CD4-positive, alpha-beta T cell (primary cell): ENCODE results near the gene ZNF10. TPM values are rescaled to one million over a fixed set of nuclear protein-coding genes. Genes with fewer than 3 reads are reported as not detected.

Experiments
- ATAC-seq: fragments of 200-7000 bp; cut with Tn5 transposase; one replicate; pipeline ENCODE4 v1.10.0; 2022; ENCODE audit warnings: mild to moderate bottlenecking; ENCODE audit not compliant: poor library complexity
- CTCF ChIA-PET: fragments of 350-600 bp; sonication (Branson Sonifier 250); formaldehyde crosslinking; loops from one replicate; lab custom pipeline; 2021; ENCODE audit warnings: antibody characterized with exemption, inconsistent platforms; lab: Charles Lee
- POLR2A ChIA-PET: fragments of 350-600 bp; sonication (Branson Sonifier 250); formaldehyde crosslinking; loops from one replicate; lab custom pipeline; 2021; ENCODE audit warnings: antibody characterized with exemption, inconsistent platforms; lab: Charles Lee
- DNase-seq, 14 experiments: peaks; one replicate each; pipeline ENCODE4 v3.0.0-alpha.2; 2013 to 2020; ENCODE audit warnings: mixed read lengths in 2 of 14
- H3K27ac ChIP-seq, 2 donors: one replicate each; pipeline versions ENCODE4 v1.5.1 to v1.7.0; 2013; ENCODE audit warnings: low read length in 2 of 2, low read depth in 1 of 2, mild to moderate bottlenecking in 1 of 2
- H3K27me3 ChIP-seq, 2 experiments: 1 replicate in 1 of 2; 2 replicates in 1 of 2; pipeline versions ENCODE4 v1.6.1 to v1.7.0; 2013; ENCODE audit warnings: low read length in 2 of 2, control low read depth in 1 of 2, mild to moderate bottlenecking in 1 of 2, moderate library complexity in 1 of 2; ENCODE audit not compliant: insufficient read depth in 2 of 2, control insufficient read depth in 1 of 2
- H3K36me3 ChIP-seq: one replicate; pipeline ENCODE4 v1.6.1; 2013; ENCODE audit warnings: low read length, control low read depth; ENCODE audit not compliant: insufficient read depth
- H3K4me1 ChIP-seq: one replicate; pipeline ENCODE4 v1.6.1; 2013; ENCODE audit warnings: low read length, control low read depth; ENCODE audit not compliant: insufficient read depth
- H3K4me3 ChIP-seq: one replicate; pipeline ENCODE4 v1.5.1; 2013; ENCODE audit warnings: mild to moderate bottlenecking, low read length, moderate library complexity
- H3K9me3 ChIP-seq, 2 experiments: 1 replicate in 1 of 2; 2 replicates in 1 of 2; pipeline versions ENCODE4 v1.6.1 to v1.7.0; 2013; ENCODE audit warnings: low read length in 2 of 2, mild to moderate bottlenecking in 2 of 2, control low read depth in 1 of 2, moderate library complexity in 1 of 2; ENCODE audit not compliant: control insufficient read depth in 1 of 2, insufficient read depth in 1 of 2
- H3K27ac Mint-ChIP-seq: one replicate; pipeline ENCODE4 v1.8.0; 2020; ENCODE audit warnings: mixed read lengths
- H3K27me3 Mint-ChIP-seq: one replicate; pipeline ENCODE4 v1.8.0; 2021; ENCODE audit warnings: mixed read lengths
- H3K36me3 Mint-ChIP-seq: one replicate; pipeline ENCODE4 v1.8.0; 2021; ENCODE audit warnings: low read depth, mixed read lengths
- H3K4me1 Mint-ChIP-seq: one replicate; pipeline ENCODE4 v1.8.0; 2021; ENCODE audit warnings: low read depth, mixed read lengths
- H3K4me3 Mint-ChIP-seq: one replicate; pipeline ENCODE4 v1.8.0; 2020; ENCODE audit warnings: mild to moderate bottlenecking, mixed read lengths
- H3K9me3 Mint-ChIP-seq: one replicate; pipeline ENCODE4 v1.8.0; 2020; ENCODE audit warnings: mixed read lengths
- CTCF ChIP-seq: fragments of 200-600 bp; IDR thresholded peaks from one replicate; pipeline ENCODE4 v1.8.0; 2022; ENCODE audit warnings: antibody characterized with exemption, mild to moderate bottlenecking
- intact Hi-C, 2 experiments: fragments of 100-400 bp; cut with DNase I in 1 of 2; cut with micrococcal nuclease in 1 of 2; formaldehyde crosslinking; loops; one replicate each; pipeline versions ENCODE4 v1.15.1 to v1.9.0; 2023 to 2025; cut with DNase I, micrococcal nuclease
- total RNA-seq, 174 experiments: library from RNA in 2 of 174; stranded (reverse) in 2 of 174; gene quantifications; one replicate each; pipeline ENCODE4 v1.2.3 and lab custom pipeline; 2021 to 2026

Gene ZNF10
- total RNA-seq, 2 experiments from 2014 or later, result 43.3 to 47.8 TPM

- no peak for TF ChIP-seq CTCF
- H3K27ac Mint-ChIP-seq, result no peak overlapping the region
- Histone ChIP-seq H3K27me3 (no peaks in the 10 kb centered on the region), H3K9me3 (peaks cover 50 to 88% of the 10 kb centered on the region in 2 experiments), H3K36me3 (peaks cover 60% of the 10 kb centered on the region), H3K4me3 (no peak overlapping the region), H3K4me1 (no peaks in the 10 kb centered on the region), H3K27ac (no peak overlapping the region)
- H3K4me3 Mint-ChIP-seq, result no peak overlapping the region
- H3K9me3 Mint-ChIP-seq, result peaks cover 35% of the 10 kb centered on the region
- peaks cover 97% of the 10 kb centered on the region for H3K36me3 Mint-ChIP-seq
- ATAC-seq (no peak), DNase-seq (no peak)
- no peaks in the 10 kb centered on the region for H3K27me3 Mint-ChIP-seq
- POLR2A ChIA-PET, result no interaction called here
- CTCF ChIA-PET, result no interaction called here
- no peaks in the 10 kb centered on the region for H3K4me1 Mint-ChIP-seq
- intact Hi-C loops, result no loop called here
These were observed 15.6 kb downstream of the ZNF10 start for GRCh38 chr12:133145981-133146380.

DNA sequence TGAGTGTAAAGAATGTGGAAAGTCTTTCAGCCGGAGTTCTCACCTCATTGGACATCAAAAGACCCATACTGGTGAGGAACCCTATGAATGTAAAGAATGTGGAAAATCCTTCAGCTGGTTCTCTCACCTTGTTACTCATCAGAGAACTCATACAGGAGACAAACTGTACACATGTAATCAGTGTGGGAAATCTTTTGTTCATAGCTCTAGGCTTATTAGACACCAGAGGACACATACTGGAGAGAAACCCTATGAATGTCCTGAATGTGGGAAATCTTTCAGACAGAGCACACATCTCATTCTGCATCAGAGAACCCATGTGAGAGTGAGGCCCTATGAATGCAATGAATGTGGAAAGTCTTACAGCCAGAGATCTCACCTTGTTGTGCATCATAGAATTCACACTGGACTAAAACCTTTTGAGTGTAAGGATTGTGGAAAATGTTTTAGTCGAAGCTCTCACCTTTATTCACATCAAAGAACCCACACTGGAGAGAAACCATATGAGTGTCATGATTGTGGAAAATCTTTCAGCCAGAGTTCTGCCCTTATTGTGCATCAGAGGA lies 25.8 kb downstream of the ZNF10 start:
- no peak overlapping the region for H3K27ac ChIP-seq
- H3K27ac Mint-ChIP-seq, result no peak overlapping the region
- H3K27me3 Mint-ChIP-seq, result no peaks in the 10 kb centered on the region
- ChIA-PET CTCF (no interaction called here), POLR2A (no interaction called here)
- peaks cover 36 to 96% of the 10 kb centered on the region in 2 experiments for H3K9me3 ChIP-seq
- DNase-seq, result no peak
- peaks cover 49% of the 10 kb centered on the region for H3K36me3 ChIP-seq
- H3K4me3 ChIP-seq, result no peak overlapping the region
- H3K4me3 Mint-ChIP-seq, result no peak overlapping the region
- no peak for ATAC-seq
- H3K9me3 Mint-ChIP-seq, result peaks cover 33% of the 10 kb centered on the region
- H3K27me3 ChIP-seq, result no peaks in the 10 kb centered on the region
- no peaks in the 10 kb centered on the region for H3K4me1 ChIP-seq
- TF ChIP-seq CTCF, result no peak
- H3K36me3 Mint-ChIP-seq, result peaks cover 94% of the 10 kb centered on the region
- no peaks in the 10 kb centered on the region for H3K4me1 Mint-ChIP-seq
- intact Hi-C loops, result no loop called here

DNA sequence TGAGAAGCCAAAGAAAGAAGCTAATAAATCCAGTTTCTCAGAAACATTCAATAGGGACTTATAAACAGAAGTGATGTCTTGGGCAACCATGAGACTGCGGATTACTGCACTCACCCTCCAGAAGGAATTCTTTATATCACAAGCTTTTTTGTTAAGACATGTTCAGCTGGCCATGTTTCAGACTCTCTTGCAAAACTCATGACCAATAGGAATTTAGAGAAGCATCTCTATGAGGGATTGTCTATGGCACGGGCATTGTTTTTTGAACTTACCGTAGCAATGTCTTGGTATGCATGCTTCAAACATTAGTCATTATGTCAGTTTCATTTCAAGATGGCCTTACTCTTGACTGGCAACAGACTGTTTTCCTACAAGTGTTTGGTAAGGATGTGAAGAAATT lies 35.3 kb downstream of the ZNF10 start:
- H3K4me1 Mint-ChIP-seq, result no peaks in the 10 kb centered on the region
- Histone ChIP-seq H3K4me3 (no peak overlapping the region), H3K4me1 (no peaks in the 10 kb centered on the region), H3K36me3 (no peaks in the 10 kb centered on the region), H3K27ac (no peak overlapping the region), H3K9me3 (peaks cover 40 to 63% of the 10 kb centered on the region in 2 experiments), H3K27me3 (no peaks in the 10 kb centered on the region)
- POLR2A ChIA-PET, result no interaction called here
- TF ChIP-seq CTCF, result no peak
- H3K27me3 Mint-ChIP-seq, result no peaks in the 10 kb centered on the region
- intact Hi-C loops, result no loop called here
- no peak for DNase-seq
- no peak overlapping the region for H3K4me3 Mint-ChIP-seq
- peaks cover 33% of the 10 kb centered on the region for H3K9me3 Mint-ChIP-seq
- no peak for ATAC-seq
- H3K36me3 Mint-ChIP-seq, result peaks cover 57% of the 10 kb centered on the region
- CTCF ChIA-PET, result no interaction called here
- no peak overlapping the region for H3K27ac Mint-ChIP-seq
